ENCODE results near the gene SERPINB8.

The SERPINB8 gene

GRCh38 chr18:64027931-64028695 is 58.2 kb downstream of the SERPINB8 start:
- H3K9ac ChIP-seq (ENCODE audit: low read depth, low read length): no peak overlapping the region
- no peaks in the 10 kb centered on the region for H3K36me3 ChIP-seq (ENCODE audit: insufficient read depth, low read depth, low read length)
- H3K9me3 ChIP-seq (ENCODE audit: insufficient read depth, low read depth, low read length): no peaks in the 10 kb centered on the region
- H3K4me1 ChIP-seq (ENCODE audit: insufficient read depth, low read length): no peaks in the 10 kb centered on the region
- H3K27ac ChIP-seq (ENCODE audit: low read length): no peak overlapping the region
- H3K4me3 ChIP-seq (ENCODE audit: low read length): no peak overlapping the region
- no peaks in the 10 kb centered on the region for H3K27me3 ChIP-seq (ENCODE audit: insufficient read depth, low read length)

GRCh38 chr18:64029096-64029495 is 59.2 kb downstream of the SERPINB8 start:
- Histone ChIP-seq H3K4me1 (ENCODE audit: insufficient read depth, low read length) (no peaks in the 10 kb centered on the region), H3K9ac (ENCODE audit: low read depth, low read length) (no peak overlapping the region), H3K36me3 (ENCODE audit: insufficient read depth, low read depth, low read length) (no peaks in the 10 kb centered on the region), H3K4me3 (ENCODE audit: low read length) (no peak overlapping the region), H3K9me3 (ENCODE audit: insufficient read depth, low read depth, low read length) (no peaks in the 10 kb centered on the region), H3K27ac (ENCODE audit: low read length) (no peak overlapping the region), H3K27me3 (ENCODE audit: insufficient read depth, low read length) (no peaks in the 10 kb centered on the region)

- H3K4me3 ChIP-seq (ENCODE audit: low read length): no peak overlapping the region
- no peaks in the 10 kb centered on the region for H3K27me3 ChIP-seq (ENCODE audit: insufficient read depth, low read length)
- no peaks in the 10 kb centered on the region for H3K36me3 ChIP-seq (ENCODE audit: insufficient read depth, low read depth, low read length)
- no peaks in the 10 kb centered on the region for H3K4me1 ChIP-seq (ENCODE audit: insufficient read depth, low read length)
- no peak overlapping the region for H3K9ac ChIP-seq (ENCODE audit: low read depth, low read length)
- H3K9me3 ChIP-seq (ENCODE audit: insufficient read depth, low read depth, low read length): no peaks in the 10 kb centered on the region
- no peak overlapping the region for H3K27ac ChIP-seq (ENCODE audit: low read length)
Measured at GRCh38 chr18:64031411-64031810, 61.5 kb downstream of the SERPINB8 start.

GRCh38 chr18:64032312-64032711 is 62.4 kb downstream of the SERPINB8 start:
- H3K27ac ChIP-seq (ENCODE audit: low read length): no peak overlapping the region
- no peaks in the 10 kb centered on the region for H3K27me3 ChIP-seq (ENCODE audit: insufficient read depth, low read length)
- no peak overlapping the region for H3K9ac ChIP-seq (ENCODE audit: low read depth, low read length)
- no peaks in the 10 kb centered on the region for H3K9me3 ChIP-seq (ENCODE audit: insufficient read depth, low read depth, low read length)
- no peak overlapping the region for H3K4me3 ChIP-seq (ENCODE audit: low read length)
- no peaks in the 10 kb centered on the region for H3K4me1 ChIP-seq (ENCODE audit: insufficient read depth, low read length)
- no peaks in the 10 kb centered on the region for H3K36me3 ChIP-seq (ENCODE audit: insufficient read depth, low read depth, low read length)

- no peak overlapping the region for H3K27ac ChIP-seq (ENCODE audit: low read length)
- H3K9me3 ChIP-seq (ENCODE audit: insufficient read depth, low read depth, low read length): peaks cover 7% of the 10 kb centered on the region; the same call in 1 of the 2 replicates
- no peaks in the 10 kb centered on the region for H3K36me3 ChIP-seq (ENCODE audit: insufficient read depth, low read depth, low read length)
- no peaks in the 10 kb centered on the region for H3K4me1 ChIP-seq (ENCODE audit: insufficient read depth, low read length)
- H3K27me3 ChIP-seq (ENCODE audit: insufficient read depth, low read length): no peaks in the 10 kb centered on the region
- no peak overlapping the region for H3K4me3 ChIP-seq (ENCODE audit: low read length)
- no peak overlapping the region for H3K9ac ChIP-seq (ENCODE audit: low read depth, low read length)
Measured at GRCh38 chr18:64037812-64038414, 68.0 kb downstream of the SERPINB8 start.
